ENCODE data around the gene P3H4.

- TF ChIP-seq CTCF (conservative IDR thresholded peaks at IDR 0.05; ENCODE audit: low read depth, low read length) (no peak), EZH2 (IDR thresholded peaks at IDR 0.05; ENCODE audit: low read length, unreplicated experiment) (no peak)
These were observed 36.1 kb downstream of the P3H4 start for GRCh38 chr17:41775394-41776226.
